Coronary artery (tissue), 2 donors: ENCODE results near the gene INSIG2.
A peak's percentile ranks its signal among the peaks of the same experiment; 100 is the strongest.

Source experiments
- DNase-seq: peaks from one replicate; pipeline ENCODE4 v3.0.0-alpha.2; 2017; ENCODE audit warnings: low spot score
- H3K27ac ChIP-seq, 2 donors: fragments of 200-600 bp; sonication (generic); one replicate each; pipeline ENCODE4 v1.5.1; 2016 to 2019
- H3K4me3 ChIP-seq: fragments of 200-600 bp; sonication (generic); 2 replicates; pipeline ENCODE4 v1.5.1; 2016; ENCODE audit warnings: mild to moderate bottlenecking, moderate library complexity
- TF ChIP-seq, protein P1 (sequence below): fragments of 200-600 bp; sonication (generic); IDR thresholded peaks from one replicate; pipeline ENCODE4 v1.5.1; 2019; ENCODE audit warnings: antibody characterized with exemption

The INSIG2 gene

GRCh38 chr2:118088051-118089024 lies at the start of gene INSIG2:
INSIG2 (plus strand) TSS chr2:118088471; CDS start chr2:118096557, 8,086 bp downstream.
- Histone ChIP-seq H3K27ac (peak within 1 kb of the TSS; percentile 39 to 87), H3K4me3 (peak within 1 kb of the TSS; percentile 97)
- TF ChIP-seq, protein P1, sequence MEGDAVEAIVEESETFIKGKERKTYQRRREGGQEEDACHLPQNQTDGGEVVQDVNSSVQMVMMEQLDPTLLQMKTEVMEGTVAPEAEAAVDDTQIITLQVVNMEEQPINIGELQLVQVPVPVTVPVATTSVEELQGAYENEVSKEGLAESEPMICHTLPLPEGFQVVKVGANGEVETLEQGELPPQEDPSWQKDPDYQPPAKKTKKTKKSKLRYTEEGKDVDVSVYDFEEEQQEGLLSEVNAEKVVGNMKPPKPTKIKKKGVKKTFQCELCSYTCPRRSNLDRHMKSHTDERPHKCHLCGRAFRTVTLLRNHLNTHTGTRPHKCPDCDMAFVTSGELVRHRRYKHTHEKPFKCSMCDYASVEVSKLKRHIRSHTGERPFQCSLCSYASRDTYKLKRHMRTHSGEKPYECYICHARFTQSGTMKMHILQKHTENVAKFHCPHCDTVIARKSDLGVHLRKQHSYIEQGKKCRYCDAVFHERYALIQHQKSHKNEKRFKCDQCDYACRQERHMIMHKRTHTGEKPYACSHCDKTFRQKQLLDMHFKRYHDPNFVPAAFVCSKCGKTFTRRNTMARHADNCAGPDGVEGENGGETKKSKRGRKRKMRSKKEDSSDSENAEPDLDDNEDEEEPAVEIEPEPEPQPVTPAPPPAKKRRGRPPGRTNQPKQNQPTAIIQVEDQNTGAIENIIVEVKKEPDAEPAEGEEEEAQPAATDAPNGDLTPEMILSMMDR = no peak
- DNase-seq = peak; percentile 95

GRCh38 chr2:118040891-118041290 lies 47.4 kb upstream of the INSIG2 start:
- TF ChIP-seq, protein P1 = no peak
- DNase-seq = no peak
- Histone ChIP-seq H3K4me3 (no peak overlapping the region), H3K27ac (no peak overlapping the region)

DNA sequence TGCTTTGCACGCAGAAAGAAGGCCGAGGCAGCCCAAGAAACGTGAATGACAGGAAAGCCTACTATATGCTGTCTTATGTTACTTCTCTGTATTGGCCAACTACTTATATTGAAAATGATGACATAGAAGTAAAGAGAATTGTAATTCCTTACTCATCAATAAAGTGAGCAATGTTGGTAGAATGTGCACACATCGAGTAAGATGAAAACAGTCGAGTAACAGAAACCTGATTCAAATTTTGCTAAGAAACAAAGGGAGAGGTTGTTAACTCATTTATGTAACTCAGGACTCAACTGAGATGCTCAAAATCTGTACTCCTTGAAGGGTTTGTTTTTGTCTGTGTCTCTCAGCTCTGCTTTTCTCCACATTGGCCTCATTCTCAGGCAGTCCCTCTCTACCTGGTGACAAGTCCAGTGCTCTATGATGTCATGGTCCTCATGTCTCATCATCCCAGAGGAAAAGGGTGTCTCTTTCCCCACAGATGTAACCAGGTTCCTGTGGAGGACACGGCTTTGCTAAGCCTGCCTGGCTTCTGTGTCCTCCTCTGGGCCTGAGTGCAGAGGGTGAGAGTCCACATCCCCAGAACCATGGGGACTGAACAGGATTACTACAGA lies 44.1 kb upstream of the INSIG2 start:
- no peak for DNase-seq
- Histone ChIP-seq H3K27ac (no peak overlapping the region), H3K4me3 (no peak overlapping the region)
- TF ChIP-seq, protein P1 = no peak

- no peak overlapping the region for H3K4me3 ChIP-seq
- DNase-seq = no peak
- TF ChIP-seq, protein P1 = no peak
Observed at GRCh38 chr2:118044854-118045253, 43.4 kb upstream of the INSIG2 start.

DNA sequence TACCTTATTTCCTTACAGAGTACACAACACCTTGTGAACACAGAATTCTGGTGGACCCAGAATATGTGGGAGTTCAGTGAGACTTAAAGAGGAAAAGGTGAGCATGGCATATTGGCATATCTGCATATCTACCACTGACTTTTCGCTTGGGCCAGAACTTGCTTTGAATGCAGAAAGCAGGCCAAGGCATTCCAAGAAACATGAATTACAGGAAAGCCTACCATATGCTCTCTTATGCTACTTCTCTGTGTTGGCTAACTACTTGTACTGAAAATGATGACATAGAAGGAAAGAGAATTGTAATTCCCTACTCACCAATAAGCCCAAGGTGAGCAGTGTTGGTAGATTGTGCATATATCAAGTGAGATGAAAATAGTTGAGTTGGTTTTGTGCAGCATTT lies 43.0 kb upstream of the INSIG2 start:
- H3K4me3 ChIP-seq = no peak overlapping the region
- TF ChIP-seq, protein P1 = no peak
- no peak for DNase-seq
- H3K27ac ChIP-seq = no peak overlapping the region

More at GRCh38 chr2:118044854-118045253, 43.4 kb upstream of the INSIG2 start:
- H3K27ac ChIP-seq = no peak overlapping the region

DNA sequence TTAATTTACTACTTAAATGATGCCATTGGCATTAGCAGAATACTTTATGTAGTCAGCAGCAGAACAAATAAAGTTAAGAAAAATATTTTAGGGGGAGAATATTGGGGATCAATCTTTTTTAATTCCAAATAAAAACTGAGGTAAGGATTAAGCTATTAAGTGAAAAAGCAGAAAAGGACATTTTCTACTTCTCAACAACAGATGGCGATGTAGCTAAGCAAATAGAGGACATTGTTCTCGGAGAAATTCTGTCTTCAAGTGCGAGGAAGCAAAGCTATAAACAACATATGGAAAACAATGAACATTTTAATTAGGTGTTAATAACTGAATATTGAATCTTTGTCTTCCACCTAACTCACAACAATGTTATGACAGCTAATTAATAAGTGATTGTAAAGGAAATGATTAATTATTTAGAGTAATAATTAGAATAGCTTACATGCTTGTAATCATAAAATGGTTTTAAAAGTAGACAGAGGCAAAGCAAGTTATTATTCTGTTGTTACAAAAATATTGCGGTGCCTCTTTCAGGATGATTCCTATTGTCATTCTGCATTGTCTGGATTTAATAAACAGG lies 41.5 kb upstream of the INSIG2 start:
- Histone ChIP-seq H3K4me3 (no peak overlapping the region), H3K27ac (no peak overlapping the region)
- TF ChIP-seq, protein P1 = no peak
- no peak for DNase-seq
